Measurements from ENCODE around the gene EPC2. TPM values are rescaled to one million over a fixed set of nuclear protein-coding genes. Genes with fewer than 3 reads are reported as not detected.

Gene EPC2
- total and polyA plus RNA-seq, 4 donors, result 7.0 to 65.3 (median 20.8) TPM

DNA sequence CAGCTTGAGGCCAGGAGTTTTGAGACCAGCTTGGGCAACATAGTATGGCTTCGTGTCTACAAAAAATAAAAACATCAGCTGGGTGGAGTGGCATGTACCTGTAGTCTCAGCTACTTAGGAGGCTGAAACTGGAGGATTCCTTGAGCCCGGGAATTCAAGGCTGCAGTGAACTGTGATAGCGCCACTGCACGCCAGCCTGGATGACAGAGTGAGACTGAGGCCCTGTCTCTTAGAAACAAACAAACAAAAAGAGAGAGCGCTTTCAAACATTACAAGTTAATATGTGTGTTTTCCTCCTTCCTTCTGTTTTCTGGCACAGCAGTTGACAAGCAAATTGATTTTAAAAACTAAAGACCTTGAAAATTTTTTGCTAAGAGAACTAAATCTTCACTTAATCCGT lies 9.9 kb downstream of the EPC2 start:
- no peak overlapping the region for H3K9ac ChIP-seq (ENCODE audit: insufficient read depth in 1 of 2, low read length in 2 of 2)
- H3K36me3 ChIP-seq (ENCODE audit: control insufficient read depth in 4 of 4, insufficient read depth in 4 of 4, low read length in 4 of 4), result no peaks in the 10 kb centered on the region
- H3K9me3 ChIP-seq (ENCODE audit: control insufficient read depth in 4 of 4, insufficient read depth in 3 of 4, low read length in 3 of 4), result no peaks in the 10 kb centered on the region
- 90% methylated on average over 6 of the region's 6 CpGs for WGBS, 2 donors
- peaks cover 5 to 58% (median 18%) of the 10 kb centered on the region in 5 donors for H3K4me1 ChIP-seq (ENCODE audit: control insufficient read depth in 5 of 5, insufficient read depth in 5 of 5, low read length in 5 of 5)
- ATAC-seq (ENCODE audit: insufficient read depth, low FRiP score) (no peak), DNase-seq (peak in 2 of 3 donors; percentile 48 to 54)
- H3K27ac ChIP-seq (ENCODE audit: low read depth in 1 of 2, low read length in 1 of 2), result no peak overlapping the region
- H3K27me3 ChIP-seq (ENCODE audit: control insufficient read depth in 3 of 3, insufficient read depth in 3 of 3, low read length in 2 of 3), result no peaks in the 10 kb centered on the region
- H3K4me3 ChIP-seq, result no peak overlapping the region
- TF ChIP-seq, protein P1, sequence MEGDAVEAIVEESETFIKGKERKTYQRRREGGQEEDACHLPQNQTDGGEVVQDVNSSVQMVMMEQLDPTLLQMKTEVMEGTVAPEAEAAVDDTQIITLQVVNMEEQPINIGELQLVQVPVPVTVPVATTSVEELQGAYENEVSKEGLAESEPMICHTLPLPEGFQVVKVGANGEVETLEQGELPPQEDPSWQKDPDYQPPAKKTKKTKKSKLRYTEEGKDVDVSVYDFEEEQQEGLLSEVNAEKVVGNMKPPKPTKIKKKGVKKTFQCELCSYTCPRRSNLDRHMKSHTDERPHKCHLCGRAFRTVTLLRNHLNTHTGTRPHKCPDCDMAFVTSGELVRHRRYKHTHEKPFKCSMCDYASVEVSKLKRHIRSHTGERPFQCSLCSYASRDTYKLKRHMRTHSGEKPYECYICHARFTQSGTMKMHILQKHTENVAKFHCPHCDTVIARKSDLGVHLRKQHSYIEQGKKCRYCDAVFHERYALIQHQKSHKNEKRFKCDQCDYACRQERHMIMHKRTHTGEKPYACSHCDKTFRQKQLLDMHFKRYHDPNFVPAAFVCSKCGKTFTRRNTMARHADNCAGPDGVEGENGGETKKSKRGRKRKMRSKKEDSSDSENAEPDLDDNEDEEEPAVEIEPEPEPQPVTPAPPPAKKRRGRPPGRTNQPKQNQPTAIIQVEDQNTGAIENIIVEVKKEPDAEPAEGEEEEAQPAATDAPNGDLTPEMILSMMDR (IDR thresholded peaks at IDR 0.05; ENCODE audit: control extremely low read depth, extremely low read depth), result no peak

DNA sequence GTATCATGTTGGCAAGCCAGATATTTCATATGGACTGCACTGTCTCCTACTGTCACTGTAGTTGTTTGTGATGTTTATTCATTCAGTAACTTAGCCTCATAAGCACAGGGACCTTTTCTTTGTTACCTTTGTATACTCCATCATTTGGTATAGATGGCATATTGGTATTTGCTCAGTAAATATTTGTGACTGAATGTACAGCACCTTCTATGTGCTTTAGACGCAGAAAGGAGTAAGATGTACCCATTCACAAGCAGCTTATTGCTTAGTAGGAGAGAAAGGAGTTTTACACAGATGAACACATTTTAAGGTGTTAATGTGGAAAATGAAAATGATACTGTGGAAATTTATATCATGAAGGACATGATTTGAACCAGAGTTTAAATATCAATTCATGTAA lies 12.0 kb downstream of the EPC2 start:
- no peak for DNase-seq
- Histone ChIP-seq H3K27me3 (ENCODE audit: control insufficient read depth in 3 of 3, insufficient read depth in 3 of 3, low read length in 2 of 3) (no peaks in the 10 kb centered on the region), H3K9me3 (ENCODE audit: control insufficient read depth in 4 of 4, insufficient read depth in 3 of 4, low read length in 3 of 4) (no peaks in the 10 kb centered on the region), H3K4me1 (ENCODE audit: control insufficient read depth in 5 of 5, insufficient read depth in 5 of 5, low read length in 5 of 5) (peaks cover 5 to 45% (median 17%) of the 10 kb centered on the region in 5 donors), H3K36me3 (ENCODE audit: control insufficient read depth in 4 of 4, insufficient read depth in 4 of 4, low read length in 4 of 4) (no peaks in the 10 kb centered on the region), H3K9ac (ENCODE audit: insufficient read depth in 1 of 2, low read length in 2 of 2) (no peak overlapping the region), H3K27ac (ENCODE audit: low read depth in 1 of 2, low read length in 1 of 2) (no peak overlapping the region), H3K4me3 (no peak overlapping the region)
- no peak for ATAC-seq (ENCODE audit: insufficient read depth, low FRiP score)
- TF ChIP-seq, protein P1 (IDR thresholded peaks at IDR 0.05; ENCODE audit: control extremely low read depth, extremely low read depth), result no peak
- 84 to 100% methylated on average over 1 of the region's 1 CpG for WGBS, 2 donors

DNA sequence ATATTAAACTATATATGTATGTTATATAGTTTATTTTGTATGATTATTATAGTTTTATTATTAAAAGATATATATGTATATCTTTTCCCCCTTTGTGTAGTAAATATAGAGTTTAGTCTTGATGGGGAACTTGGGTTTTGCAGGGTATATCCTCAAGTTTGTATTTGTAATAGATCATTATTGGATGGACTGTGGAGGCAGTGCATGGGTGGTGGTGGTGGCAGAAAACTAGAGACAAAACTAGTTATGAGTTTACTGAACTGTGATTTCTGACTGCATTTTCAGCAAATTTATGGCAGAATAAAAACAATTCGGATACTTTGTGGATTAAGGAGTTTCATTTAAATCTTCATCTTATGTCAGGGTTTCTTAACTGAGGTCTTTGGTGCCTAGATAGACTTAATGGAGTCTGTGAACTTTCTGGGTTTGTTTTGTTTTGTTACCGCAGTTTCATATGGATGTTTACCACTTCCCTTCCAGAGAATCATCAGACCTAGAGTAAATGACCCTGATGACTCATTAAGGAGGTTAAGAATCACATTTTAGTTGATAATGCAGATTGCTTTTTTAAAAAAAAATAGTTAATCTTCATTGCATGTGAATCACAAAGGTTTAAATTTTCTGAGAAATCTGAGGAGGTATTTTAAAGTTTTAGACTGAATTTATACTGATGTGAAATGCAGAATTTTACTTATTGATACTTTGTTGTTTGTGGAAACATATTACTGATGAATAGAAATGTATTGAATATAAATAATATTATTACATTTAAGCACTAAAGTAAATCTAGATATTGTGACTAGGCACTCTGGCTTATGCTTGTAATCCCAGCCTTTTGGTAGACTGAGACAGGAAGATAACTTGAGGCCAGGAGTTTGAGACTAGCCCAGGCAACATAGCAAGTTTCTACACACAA lies 14.5 kb downstream of the EPC2 start:
- Histone ChIP-seq H3K4me3 (no peak overlapping the region), H3K4me1 (ENCODE audit: control insufficient read depth in 5 of 5, insufficient read depth in 5 of 5, low read length in 5 of 5) (peaks cover 0 to 33% (median 8%) of the 10 kb centered on the region in 5 donors), H3K9me3 (ENCODE audit: control insufficient read depth in 4 of 4, insufficient read depth in 3 of 4, low read length in 3 of 4) (no peaks in the 10 kb centered on the region), H3K9ac (ENCODE audit: insufficient read depth in 1 of 2, low read length in 2 of 2) (no peak overlapping the region), H3K27me3 (ENCODE audit: control insufficient read depth in 3 of 3, insufficient read depth in 3 of 3, low read length in 2 of 3) (no peaks in the 10 kb centered on the region), H3K27ac (ENCODE audit: low read depth in 1 of 2, low read length in 1 of 2) (no peak overlapping the region), H3K36me3 (ENCODE audit: control insufficient read depth in 4 of 4, insufficient read depth in 4 of 4, low read length in 4 of 4) (no peaks in the 10 kb centered on the region)
- ATAC-seq (ENCODE audit: insufficient read depth, low FRiP score) (no peak), DNase-seq (peak in 1 of 3 donors; percentile 31)
- 56 to 59% methylated on average over 2 of the region's 2 CpGs for WGBS, 2 donors
- TF ChIP-seq, protein P1 (IDR thresholded peaks at IDR 0.05; ENCODE audit: control extremely low read depth, extremely low read depth), result no peak

Data from lung (tissue), 12 donors.